Stimulated activated naive CD8-positive, alpha-beta T cell treated with anti-CD3 and anti-CD28 coated beads, Interleukin-15, Interleukin-2, amounts not matched to agents 100 ng/mL and 50 ng/mL, for 24 hours (primary cell): ENCODE results near the gene TDRD12.
"Not testable (repeated sequence)": the region's sequence is repeated elsewhere in the genome, so short reads cannot be mapped to it uniquely, and the experiment has no call there.

Source experiments
- H3K27ac Mint-ChIP-seq: one replicate; pipeline ENCODE4 v1.8.0; 2021; ENCODE audit warnings: mild to moderate bottlenecking, mixed read lengths
- H3K27me3 Mint-ChIP-seq: one replicate; pipeline ENCODE4 v1.8.0; 2021; ENCODE audit warnings: mixed read lengths
- H3K36me3 Mint-ChIP-seq: one replicate; pipeline ENCODE4 v1.8.0; 2021; ENCODE audit warnings: low read depth, mixed read lengths
- H3K4me1 Mint-ChIP-seq: one replicate; pipeline ENCODE4 v1.8.0; 2021; ENCODE audit warnings: low read depth, mixed read lengths
- H3K4me3 Mint-ChIP-seq: one replicate; pipeline ENCODE4 v1.8.0; 2021; ENCODE audit warnings: mild to moderate bottlenecking, mixed read lengths
- H3K9me3 Mint-ChIP-seq: one replicate; pipeline ENCODE4 v1.8.0; 2021; ENCODE audit warnings: mixed read lengths

Gene TDRD12

GRCh38 chr19:32864318-32865007, 144.9 kb downstream of the TDRD12 start:
- no peaks in the 10 kb centered on the region for H3K27me3 Mint-ChIP-seq
- no peak overlapping the region for H3K4me3 Mint-ChIP-seq
- H3K9me3 Mint-ChIP-seq = no peaks in the 10 kb centered on the region
- H3K4me1 Mint-ChIP-seq = no peaks in the 10 kb centered on the region
- no peaks in the 10 kb centered on the region for H3K36me3 Mint-ChIP-seq
- H3K27ac Mint-ChIP-seq = no peak overlapping the region

GRCh38 chr19:32865326-32865725, 145.8 kb downstream of the TDRD12 start:
- H3K4me3 Mint-ChIP-seq = no peak overlapping the region
- H3K27ac Mint-ChIP-seq = no peak overlapping the region
- no peaks in the 10 kb centered on the region for H3K36me3 Mint-ChIP-seq
- no peaks in the 10 kb centered on the region for H3K4me1 Mint-ChIP-seq
- no peaks in the 10 kb centered on the region for H3K9me3 Mint-ChIP-seq
- H3K27me3 Mint-ChIP-seq = no peaks in the 10 kb centered on the region

- Mint-ChIP-seq H3K4me1 (no peaks in the 10 kb centered on the region), H3K4me3 (no peak overlapping the region), H3K27ac (no peak overlapping the region), H3K9me3 (no peaks in the 10 kb centered on the region), H3K27me3 (no peaks in the 10 kb centered on the region), H3K36me3 (no peaks in the 10 kb centered on the region)
Measured at GRCh38 chr19:32866061-32866460, 146.5 kb downstream of the TDRD12 start.

- H3K27me3 Mint-ChIP-seq = no peaks in the 10 kb centered on the region
- no peak overlapping the region for H3K27ac Mint-ChIP-seq
- H3K4me1 Mint-ChIP-seq = no peaks in the 10 kb centered on the region
- no peaks in the 10 kb centered on the region for H3K36me3 Mint-ChIP-seq
- H3K9me3 Mint-ChIP-seq = no peaks in the 10 kb centered on the region
- no peak overlapping the region for H3K4me3 Mint-ChIP-seq
Measured at GRCh38 chr19:32866564-32867265, 147.1 kb downstream of the TDRD12 start.

- H3K4me1 Mint-ChIP-seq, H3K27ac Mint-ChIP-seq, H3K4me3 Mint-ChIP-seq, H3K27me3 Mint-ChIP-seq, H3K9me3 Mint-ChIP-seq, H3K36me3 Mint-ChIP-seq: not testable (repeated sequence)
Measured at GRCh38 chr19:32867436-32867835, 147.9 kb downstream of the TDRD12 start.

- Mint-ChIP-seq H3K4me1 (no peaks in the 10 kb centered on the region), H3K27ac (no peak overlapping the region)
Measured at GRCh38 chr19:32868206-32868950, 148.8 kb downstream of the TDRD12 start.

GRCh38 chr19:32869369-32869965, 149.9 kb downstream of the TDRD12 start, which contains the start of gene SLC7A9:
Gene SLC7A9 (minus strand): TSS chr19:32869767. CDS start chr19:32868534, 1,233 bp downstream.
- H3K36me3 Mint-ChIP-seq = no peaks in the 10 kb centered on the region
- no peaks in the 10 kb centered on the region for H3K4me1 Mint-ChIP-seq
- no peak within 1 kb of the TSS for H3K27ac Mint-ChIP-seq
- H3K27me3 Mint-ChIP-seq = no peaks in the 10 kb centered on the region
- H3K9me3 Mint-ChIP-seq = no peaks in the 10 kb centered on the region
- no peak within 1 kb of the TSS for H3K4me3 Mint-ChIP-seq

More at GRCh38 chr19:32868206-32868950, 148.8 kb downstream of the TDRD12 start:
- H3K9me3 Mint-ChIP-seq = no peaks in the 10 kb centered on the region
- H3K36me3 Mint-ChIP-seq = no peaks in the 10 kb centered on the region
- H3K4me3 Mint-ChIP-seq = no peak overlapping the region
- no peaks in the 10 kb centered on the region for H3K27me3 Mint-ChIP-seq

- Mint-ChIP-seq H3K9me3 (no peaks in the 10 kb centered on the region), H3K4me3 (no peak overlapping the region), H3K4me1 (no peaks in the 10 kb centered on the region), H3K27ac (no peak overlapping the region), H3K27me3 (no peaks in the 10 kb centered on the region), H3K36me3 (no peaks in the 10 kb centered on the region)
Measured at GRCh38 chr19:32869966-32870573, 150.5 kb downstream of the TDRD12 start.

- Mint-ChIP-seq H3K27ac (no peak overlapping the region), H3K4me3 (no peak overlapping the region), H3K27me3 (no peaks in the 10 kb centered on the region), H3K36me3 (no peaks in the 10 kb centered on the region), H3K9me3 (no peaks in the 10 kb centered on the region), H3K4me1 (no peaks in the 10 kb centered on the region)
Measured at GRCh38 chr19:32870981-32871451, 151.4 kb downstream of the TDRD12 start.

GRCh38 chr19:32872391-32872790, 152.8 kb downstream of the TDRD12 start:
- Mint-ChIP-seq H3K4me3 (no peak overlapping the region), H3K27me3 (no peaks in the 10 kb centered on the region), H3K27ac (no peak overlapping the region), H3K36me3 (no peaks in the 10 kb centered on the region), H3K4me1 (no peaks in the 10 kb centered on the region), H3K9me3 (no peaks in the 10 kb centered on the region)

- Mint-ChIP-seq H3K4me1 (no peaks in the 10 kb centered on the region), H3K4me3 (no peak overlapping the region), H3K36me3 (no peaks in the 10 kb centered on the region), H3K27ac (no peak overlapping the region), H3K27me3 (no peaks in the 10 kb centered on the region), H3K9me3 (no peaks in the 10 kb centered on the region)
Measured at GRCh38 chr19:32873247-32873959, 153.8 kb downstream of the TDRD12 start.

- Mint-ChIP-seq H3K36me3 (no peaks in the 10 kb centered on the region), H3K4me3 (no peak overlapping the region), H3K27ac (no peak overlapping the region), H3K4me1 (no peaks in the 10 kb centered on the region), H3K27me3 (no peaks in the 10 kb centered on the region), H3K9me3 (no peaks in the 10 kb centered on the region)
Measured at GRCh38 chr19:32874605-32875004, 155.0 kb downstream of the TDRD12 start.

GRCh38 chr19:32875428-32875827, 155.9 kb downstream of the TDRD12 start:
- no peaks in the 10 kb centered on the region for H3K9me3 Mint-ChIP-seq
- no peaks in the 10 kb centered on the region for H3K36me3 Mint-ChIP-seq
- H3K4me3 Mint-ChIP-seq = no peak overlapping the region
- no peaks in the 10 kb centered on the region for H3K4me1 Mint-ChIP-seq
- H3K27ac Mint-ChIP-seq = no peak overlapping the region
- H3K27me3 Mint-ChIP-seq = no peaks in the 10 kb centered on the region
